ENCODE results near the gene IGSF21.

- TF ChIP-seq CTCF (IDR thresholded peaks at IDR 0.05) (no peak), POLR2AphosphoS5 (IDR thresholded peaks at IDR 0.05) (no peak), POLR2A (IDR thresholded peaks at IDR 0.05) (no peak)
Measured at GRCh38 chr1:18289597-18289996, 182.0 kb downstream of the IGSF21 start.

All from prostate gland (tissue), 2 donors.